OCI-LY1 (cell line): Measurements from ENCODE around the gene ADM2.

Source experiments
- CTCF ChIP-seq: fragments of 200-600 bp; sonication (generic), shearing (Covaris generic); IDR thresholded peaks from 2 replicates; pipeline ENCODE4 v1.5.1; 2017; ENCODE audit warnings: mild to moderate bottlenecking, antibody characterized with exemption, low read length, moderate library complexity, mixed read lengths
- EZH2 ChIP-seq: fragments of 200-600 bp; sonication (generic), shearing (Covaris generic); IDR thresholded peaks from 2 replicates; pipeline ENCODE4 v1.8.0; 2017; ENCODE audit warnings: borderline replicate concordance, mixed run types, mild to moderate bottlenecking, antibody characterized with exemption, low read length, moderate library complexity, mixed read lengths

- no peak for TF ChIP-seq CTCF
- no peak for TF ChIP-seq EZH2
Measured at GRCh38 chr22:50439314-50439870, 42.0 kb upstream of the ADM2 start.
